H1 (cell line): ENCODE measurements around the gene CXCR1. TPM values are rescaled to one million over a fixed set of nuclear protein-coding genes. Genes with fewer than 3 reads are reported as not detected.

Experiments used
- CTCF ChIA-PET: fragments of 300-600 bp; sonication (Branson Sonifier 250); formaldehyde crosslinking; loops from one replicate; lab custom pipeline; 2021; ENCODE audit not compliant: partially characterized antibody; lab: Charles Lee
- POLR2A ChIA-PET: fragments of 300-600 bp; sonication (Branson Sonifier 250); formaldehyde crosslinking; loops from one replicate; lab custom pipeline; 2021; ENCODE audit warnings: inconsistent platforms; ENCODE audit not compliant: partially characterized antibody; lab: Charles Lee
- DNase-seq, 2 experiments: peaks; one replicate each; pipeline versions ENCODE4 v3.0.0 to v3.0.0-alpha.2; 2010 to 2022; ENCODE audit warnings: low spot score in 2 of 2, low read depth in 1 of 2, mixed read lengths in 1 of 2
- FAIRE-seq: peaks from 2 replicates; lab custom pipeline; 2011; peaks lifted over from hg19 to GRCh38; lab: Jason Lieb, UNC
- H2AFZ ChIP-seq: 2 replicates; pipeline ENCODE4 v1.8.1; 2012; ENCODE audit warnings: low read length, inconsistent platforms
- H2AK5ac ChIP-seq: 2 replicates; pipeline ENCODE4 v1.6.1; 2013; ENCODE audit warnings: low read depth, low read length
- H2BK120ac ChIP-seq: replicated peaks from 2 replicates; pipeline ENCODE3; 2013; ENCODE audit warnings: low read depth, low read length, inconsistent platforms
- H2BK12ac ChIP-seq: 2 replicates; pipeline ENCODE4 v1.6.1; 2013; ENCODE audit warnings: low read depth, low read length
- H2BK15ac ChIP-seq: 2 replicates; pipeline ENCODE4 v1.6.1; 2013; ENCODE audit warnings: low read length
- H2BK20ac ChIP-seq: 2 replicates; pipeline ENCODE4 v1.6.1; 2013; ENCODE audit warnings: low read length
- H2BK5ac ChIP-seq: 2 replicates; pipeline ENCODE4 v1.6.1; 2013; ENCODE audit warnings: low read depth, low read length
- H3K14ac ChIP-seq: 2 replicates; pipeline ENCODE4 v1.6.1; 2013; ENCODE audit warnings: inconsistent platforms; ENCODE audit not compliant: insufficient read length
- H3K18ac ChIP-seq: 2 replicates; pipeline ENCODE4 v1.6.1; 2013; ENCODE audit warnings: low read length; ENCODE audit errors: extremely low read depth
- H3K23ac ChIP-seq: 2 replicates; pipeline ENCODE4 v1.6.1; 2013; ENCODE audit warnings: inconsistent platforms; ENCODE audit not compliant: insufficient read length
- H3K23me2 ChIP-seq: 2 replicates; pipeline ENCODE4 v1.6.1; 2013; ENCODE audit warnings: low read depth, low read length
- H3K27ac ChIP-seq: 2 replicates; pipeline ENCODE4 v1.6.1; 2011; ENCODE audit warnings: low read depth, low read length, inconsistent platforms
- H3K27me3 ChIP-seq, 4 experiments: replicated peaks in 1 of 4; 1 replicate in 1 of 4; 2 replicates in 3 of 4; pipeline versions ENCODE4 v1.6.1 to v1.8.1; 2011 to 2013; ENCODE audit warnings: low read length in 3 of 4, mild to moderate bottlenecking in 3 of 4, inconsistent platforms in 2 of 4, mixed read lengths in 2 of 4, moderate library complexity in 1 of 4; ENCODE audit not compliant: control insufficient read depth in 3 of 4, insufficient read depth in 3 of 4; ENCODE audit errors: extremely low read depth in 1 of 4
- H3K36me3 ChIP-seq, 4 experiments: 2 replicates each; pipeline versions ENCODE4 v1.6.1 to v1.8.1; 2011 to 2013; ENCODE audit warnings: mild to moderate bottlenecking in 4 of 4, low read length in 3 of 4, moderate library complexity in 2 of 4, control low read depth in 1 of 4, inconsistent platforms in 1 of 4; ENCODE audit not compliant: insufficient read depth in 4 of 4, control insufficient read depth in 2 of 4
- H3K4ac ChIP-seq: replicated peaks from 2 replicates; pipeline ENCODE3; 2013; ENCODE audit warnings: low read length, low read depth, mixed read lengths, inconsistent platforms; ENCODE audit not compliant: insufficient read length
- H3K4me1 ChIP-seq, 4 experiments: replicated peaks in 1 of 4; 1 replicate in 1 of 4; 2 replicates in 3 of 4; pipeline versions ENCODE4 v1.6.1 to v1.8.1; 2011 to 2013; ENCODE audit warnings: low read length in 3 of 4, inconsistent platforms in 2 of 4, mixed read lengths in 1 of 4; ENCODE audit not compliant: insufficient read depth in 4 of 4, control insufficient read depth in 3 of 4
- H3K4me2 ChIP-seq, 2 experiments: 2 replicates each; pipeline versions ENCODE4 v1.6.1 to v1.8.1; 2011 to 2013; ENCODE audit warnings: low read depth in 2 of 2, low read length in 2 of 2, control low read depth in 1 of 2, inconsistent platforms in 1 of 2, mild to moderate bottlenecking in 1 of 2; ENCODE audit not compliant: insufficient read depth in 1 of 2
- H3K4me3 ChIP-seq, 4 experiments: fragments of 200-600, 300-600 bp in 1 of 4; sonication (generic), shearing (Covaris generic), sonication (Bioruptor Twin) in 1 of 4; 2 replicates each; pipeline versions ENCODE4 v1.5.1 to v1.8.1; 2011 to 2016; ENCODE audit warnings: low read length in 4 of 4, low read depth in 3 of 4, control low read depth in 2 of 4, inconsistent platforms in 2 of 4, mild to moderate bottlenecking in 2 of 4, mixed read lengths in 1 of 4, moderate library complexity in 1 of 4; ENCODE audit not compliant: insufficient read depth in 2 of 4; ENCODE audit errors: extremely low read depth in 1 of 4
- H3K56ac ChIP-seq: replicated peaks from 2 replicates; pipeline ENCODE3; 2013; ENCODE audit warnings: low read depth, mild to moderate bottlenecking, mixed read lengths, low read length, inconsistent platforms; ENCODE audit not compliant: insufficient read length
- H3K79me1 ChIP-seq: 2 replicates; pipeline ENCODE4 v1.6.1; 2013; ENCODE audit warnings: low read depth, low read length, control low read depth
- H3K79me2 ChIP-seq, 2 experiments: 2 replicates each; pipeline versions ENCODE4 v1.6.1 to v1.8.1; 2012 to 2013; ENCODE audit warnings: low read length in 2 of 2, mild to moderate bottlenecking in 2 of 2, inconsistent platforms in 1 of 2; ENCODE audit not compliant: insufficient read depth in 2 of 2, control insufficient read depth in 1 of 2
- H3K9ac ChIP-seq, 4 experiments: replicated peaks in 1 of 4; 1 replicate in 1 of 4; 2 replicates in 3 of 4; pipeline versions ENCODE4 v1.6.1 to v1.8.1; 2011 to 2013; ENCODE audit warnings: low read depth in 3 of 4, low read length in 3 of 4, control low read depth in 2 of 4, mild to moderate bottlenecking in 2 of 4, moderate library complexity in 2 of 4, inconsistent platforms in 1 of 4; ENCODE audit errors: extremely low read depth in 1 of 4
- H3K9me3 ChIP-seq, 2 experiments: 2 replicates each; pipeline versions ENCODE4 v1.6.1 to v1.8.1; 2012 to 2013; ENCODE audit warnings: mild to moderate bottlenecking in 2 of 2, moderate library complexity in 2 of 2, control low read depth in 1 of 2, inconsistent platforms in 1 of 2, low read depth in 1 of 2, low read length in 1 of 2, mixed read lengths in 1 of 2; ENCODE audit not compliant: insufficient read depth in 2 of 2
- H4K20me1 ChIP-seq, 2 experiments: replicated peaks in 1 of 2; 2 replicates each; pipeline versions ENCODE3 to v1.8.1; 2011 to 2013; ENCODE audit warnings: inconsistent platforms in 2 of 2, low read length in 2 of 2, mild to moderate bottlenecking in 1 of 2; ENCODE audit not compliant: insufficient read depth in 2 of 2, control insufficient read depth in 1 of 2
- H4K5ac ChIP-seq: 2 replicates; pipeline ENCODE4 v1.6.1; 2013; ENCODE audit warnings: low read length, low read depth, mixed read lengths, inconsistent platforms; ENCODE audit not compliant: insufficient read length
- H4K8ac ChIP-seq: 2 replicates; pipeline ENCODE4 v1.8.0; 2013; ENCODE audit warnings: mild to moderate bottlenecking, moderate library complexity, low read length, inconsistent platforms; ENCODE audit not compliant: insufficient read depth; ENCODE audit errors: extremely low read depth
- H4K91ac ChIP-seq: replicated peaks from 2 replicates; pipeline ENCODE3; 2013; ENCODE audit warnings: low read length, mixed read lengths, inconsistent platforms; ENCODE audit not compliant: insufficient read length
- ATF2 ChIP-seq: IDR thresholded peaks from 2 replicates; pipeline ENCODE4 v1.6.1; 2012; ENCODE audit warnings: low read length, inconsistent platforms
- ATF3 ChIP-seq: IDR thresholded peaks from 2 replicates; pipeline ENCODE4 v1.6.1; 2011; ENCODE audit warnings: low read depth, mild to moderate bottlenecking, low read length; ENCODE audit not compliant: insufficient read depth
- CEBPB ChIP-seq: IDR thresholded peaks from 2 replicates; pipeline ENCODE4 v1.6.1; 2012; ENCODE audit warnings: low read depth, low read length
- CHD1 ChIP-seq: IDR thresholded peaks from 2 replicates; pipeline ENCODE4 v1.6.1; 2012; ENCODE audit warnings: low read depth, low read length, improper control_type of control experiment
- CHD2 ChIP-seq: IDR thresholded peaks from 2 replicates; pipeline ENCODE4 v1.6.1; 2012; ENCODE audit warnings: low read length, improper control_type of control experiment
- JUND ChIP-seq: IDR thresholded peaks from 2 replicates; pipeline ENCODE4 v1.6.1; 2011; ENCODE audit warnings: mild to moderate bottlenecking, improper control_type of control experiment, low read length
- KDM4A ChIP-seq: IDR thresholded peaks from one replicate; pipeline ENCODE4 v1.7.1; 2012; ENCODE audit warnings: low read depth, mild to moderate bottlenecking, moderate library complexity, low read length, inconsistent platforms; ENCODE audit not compliant: severe bottlenecking
- MAFK ChIP-seq: IDR thresholded peaks from 2 replicates; pipeline ENCODE4 v1.6.1; 2012; ENCODE audit warnings: low read depth, mild to moderate bottlenecking, improper control_type of control experiment, low read length
- MAX ChIP-seq: IDR thresholded peaks from 2 replicates; pipeline ENCODE4 v1.6.1; 2012; ENCODE audit warnings: inconsistent platforms
- SIX5 ChIP-seq: IDR thresholded peaks from 2 replicates; pipeline ENCODE4 v1.6.1; 2011; ENCODE audit warnings: mild to moderate bottlenecking, low read depth, low read length
- SP1 ChIP-seq: IDR thresholded peaks from 2 replicates; pipeline ENCODE4 v1.6.1; 2011; ENCODE audit warnings: low read depth, low read length
- SP2 ChIP-seq: IDR thresholded peaks from 2 replicates; pipeline ENCODE4 v1.6.1; 2012; ENCODE audit warnings: mild to moderate bottlenecking, low read length, inconsistent platforms
- TBP ChIP-seq: IDR thresholded peaks from 2 replicates; pipeline ENCODE4 v1.6.1; 2011; ENCODE audit warnings: low read depth, low read length, improper control_type of control experiment
- ZNF274 ChIP-seq: IDR thresholded peaks from 2 replicates; pipeline ENCODE4 v1.7.0; 2012; ENCODE audit warnings: low read length, borderline replicate concordance; ENCODE audit errors: extremely low read depth
- WGBS, 2 experiments: shearing (Covaris generic) in 1 of 2; methylation state at CpG; one replicate each; pipeline versions ENCODE4 v1.1.6 to v1.1.7; 2013 to 2015; ENCODE audit warnings: low lambda C conversion rate in 2 of 2, mixed read lengths in 2 of 2, inconsistent platforms in 1 of 2, low coverage in 1 of 2, missing lambda C conversion rate in 1 of 2; ENCODE audit not compliant: insufficient replicate concordance in 2 of 2, insufficient coverage in 1 of 2, insufficient read length in 1 of 2; ENCODE audit errors: extremely low coverage in 1 of 2, missing lambda C conversion rate in 1 of 2; 5-methylcytosine and 5-hydroxymethylcytosine counted together
- polyA plus RNA-seq, 7 experiments: library from polyadenylated mRNA; depleted of rRNA in 3 of 7; stranded (reverse) in 5 of 7; unstranded in 2 of 7; fragments of >200 nt in 5 of 7; fragments of 200-250 nt in 2 of 7; gene quantifications; 1 replicate in 5 of 7; 2 replicates in 1 of 7; 4 replicates in 1 of 7; pipeline versions ENCODE4 v1.2.1 to v1.2.3, GENCODE V29; 2011 to 2013; ENCODE audit warnings: missing spikeins in 2 of 7, mixed read lengths in 2 of 7
- total RNA-seq: library from RNA; stranded (reverse); fragmentation: NEBNext Ultra II Directional; extraction: Animal tissue kit (Norgen Biotek cat#: 25700); gene quantifications from 2 replicates; pipeline ENCODE4 v1.2.1, GENCODE V29; 2021

The CXCR1 gene
- total and polyA plus RNA-seq, 2 of the 8 experiments (the other 6 are each of a cell fraction or from before 2014, with no cell fraction given) = not detected

GRCh38 chr2:218137514-218137913 is 29.2 kb downstream of the CXCR1 start:
- POLR2A ChIA-PET = no interaction called here
- no peak overlapping the region for H2AFZ ChIP-seq
- no peak for FAIRE-seq

More at GRCh38 chr2:218137514-218137913, 29.2 kb downstream of the CXCR1 start:
- Histone ChIP-seq H4K8ac (no peak overlapping the region), H2BK120ac (no peak overlapping the region), H3K79me1 (no peaks in the 10 kb centered on the region), H4K20me1 (no peaks in the 10 kb centered on the region), H3K27ac (no peak overlapping the region), H3K4ac (no peak overlapping the region), H3K14ac (no peak overlapping the region), H3K18ac (no peak overlapping the region), H3K4me2 (no peak overlapping the region), H2BK12ac (no peak overlapping the region), H2BK15ac (no peak overlapping the region), H3K27me3 (no peaks in the 10 kb centered on the region; a peak in 2 of 7 replicates), H3K56ac (no peak overlapping the region), H2BK20ac (no peak overlapping the region), H3K9ac (no peak overlapping the region), H3K4me3 (no peak overlapping the region), H2AK5ac (no peak overlapping the region), H3K79me2 (no peaks in the 10 kb centered on the region), H3K9me3 (no peaks in the 10 kb centered on the region), H3K23ac (no peak overlapping the region), H3K23me2 (no peaks in the 10 kb centered on the region), H4K5ac (no peak overlapping the region), H3K4me1 (no peaks in the 10 kb centered on the region), H2BK5ac (no peak overlapping the region), H3K36me3 (no peaks in the 10 kb centered on the region), H4K91ac (no peak overlapping the region)
- WGBS, 2 experiments = 83% methylated on average over 3 of the region's 3 CpGs; no CpG with 5 or more reads in 1 of the 2 experiments
- no peak for DNase-seq
- CTCF ChIA-PET = interaction anchor here (1.0 kb wide), 1 partner anchor 13 kb away, joined by 5 read pairs; no protein-coding TSS in a partner anchor
- TF ChIP-seq JUND = no peak
- no peak for TF ChIP-seq SP2
- TF ChIP-seq SP1 = no peak
- TF ChIP-seq MAX = no peak
- no peak for TF ChIP-seq MAFK
- no peak for TF ChIP-seq CHD1
- no peak for TF ChIP-seq ATF3
- TF ChIP-seq TBP = no peak
- TF ChIP-seq ATF2 = no peak
- no peak for TF ChIP-seq SIX5
- no peak for TF ChIP-seq ZNF274
- TF ChIP-seq CHD2 = no peak
- no peak for TF ChIP-seq KDM4A
- TF ChIP-seq CEBPB = no peak
